VCaP (cell line): ENCODE results near the gene COPG1.

Experiments used
- H3K27ac ChIP-seq: fragments of 450-650 bp; 2 replicates; pipeline ENCODE4 v1.5.1; 2017
- TF ChIP-seq, protein P1 (sequence below): fragments of 450-650 bp; conservative IDR thresholded peaks from 2 replicates; pipeline ENCODE4 v1.5.1; 2017; ENCODE audit warnings: mild to moderate bottlenecking, moderate library complexity

COPG1 gene

DNA sequence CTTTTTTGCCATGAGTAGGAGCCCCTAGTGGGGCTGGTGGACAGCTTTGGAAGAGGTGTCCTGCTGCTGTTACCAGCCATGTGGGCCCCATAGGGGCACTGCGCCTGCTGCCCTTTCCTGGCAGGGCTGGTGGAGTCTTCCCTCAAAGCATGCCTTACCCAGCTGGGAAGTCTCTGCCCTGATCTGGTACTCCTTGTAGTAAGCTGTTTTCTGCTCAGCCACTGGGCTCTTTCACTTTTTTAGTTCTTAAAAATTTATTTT, 55.5 kb downstream of the COPG1 start:
- H3K27ac ChIP-seq: no peak overlapping the region
- TF ChIP-seq, protein P1, sequence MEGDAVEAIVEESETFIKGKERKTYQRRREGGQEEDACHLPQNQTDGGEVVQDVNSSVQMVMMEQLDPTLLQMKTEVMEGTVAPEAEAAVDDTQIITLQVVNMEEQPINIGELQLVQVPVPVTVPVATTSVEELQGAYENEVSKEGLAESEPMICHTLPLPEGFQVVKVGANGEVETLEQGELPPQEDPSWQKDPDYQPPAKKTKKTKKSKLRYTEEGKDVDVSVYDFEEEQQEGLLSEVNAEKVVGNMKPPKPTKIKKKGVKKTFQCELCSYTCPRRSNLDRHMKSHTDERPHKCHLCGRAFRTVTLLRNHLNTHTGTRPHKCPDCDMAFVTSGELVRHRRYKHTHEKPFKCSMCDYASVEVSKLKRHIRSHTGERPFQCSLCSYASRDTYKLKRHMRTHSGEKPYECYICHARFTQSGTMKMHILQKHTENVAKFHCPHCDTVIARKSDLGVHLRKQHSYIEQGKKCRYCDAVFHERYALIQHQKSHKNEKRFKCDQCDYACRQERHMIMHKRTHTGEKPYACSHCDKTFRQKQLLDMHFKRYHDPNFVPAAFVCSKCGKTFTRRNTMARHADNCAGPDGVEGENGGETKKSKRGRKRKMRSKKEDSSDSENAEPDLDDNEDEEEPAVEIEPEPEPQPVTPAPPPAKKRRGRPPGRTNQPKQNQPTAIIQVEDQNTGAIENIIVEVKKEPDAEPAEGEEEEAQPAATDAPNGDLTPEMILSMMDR: no peak

DNA sequence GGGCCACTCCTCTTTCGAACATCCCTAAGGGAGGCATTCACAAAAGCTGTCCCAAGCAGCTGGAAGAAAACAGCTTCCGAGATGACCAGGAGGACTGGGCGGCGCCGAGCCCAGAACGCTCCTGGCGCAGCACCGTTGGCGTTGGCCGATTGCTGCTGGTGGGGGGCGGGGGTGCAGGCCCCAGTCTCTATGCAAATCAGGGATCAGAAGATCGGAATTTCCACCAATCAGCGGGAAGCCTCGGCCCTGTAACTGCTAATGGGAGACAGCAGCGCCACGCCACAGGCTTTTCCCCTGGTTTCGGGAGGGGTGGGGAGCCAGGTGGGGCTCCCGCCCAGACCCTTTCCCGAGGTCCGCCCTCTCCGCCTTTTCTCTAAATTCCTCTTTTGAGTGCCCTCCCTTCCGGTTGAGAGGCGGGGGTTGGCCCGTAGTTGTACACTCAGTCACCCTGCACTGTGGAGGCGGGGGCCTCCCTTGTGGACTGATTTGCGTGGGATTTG, 56.2 kb downstream of the COPG1 start:
- H3K27ac ChIP-seq: no peak overlapping the region
- TF ChIP-seq, protein P1: no peak

DNA sequence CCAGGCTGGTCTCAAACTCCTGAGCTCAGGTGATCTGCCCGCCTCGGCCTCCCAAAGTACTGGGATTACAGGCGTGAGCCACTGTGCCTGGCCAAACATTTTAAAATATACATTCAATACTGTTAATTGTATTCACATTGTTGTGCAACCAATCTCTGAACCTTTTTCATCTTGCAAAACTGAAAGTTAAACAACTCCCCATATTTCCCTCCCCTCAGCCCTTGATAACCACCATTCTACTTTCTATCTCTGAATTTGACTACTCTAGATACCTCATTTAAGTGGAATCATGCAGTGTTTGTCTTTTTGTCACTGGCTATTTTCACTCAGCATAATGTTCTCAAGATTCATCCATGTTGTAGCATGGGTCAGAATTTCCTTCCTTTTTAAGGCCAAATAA, 59.2 kb downstream of the COPG1 start:
- H3K27ac ChIP-seq: no peak overlapping the region
- TF ChIP-seq, protein P1: no peak

DNA sequence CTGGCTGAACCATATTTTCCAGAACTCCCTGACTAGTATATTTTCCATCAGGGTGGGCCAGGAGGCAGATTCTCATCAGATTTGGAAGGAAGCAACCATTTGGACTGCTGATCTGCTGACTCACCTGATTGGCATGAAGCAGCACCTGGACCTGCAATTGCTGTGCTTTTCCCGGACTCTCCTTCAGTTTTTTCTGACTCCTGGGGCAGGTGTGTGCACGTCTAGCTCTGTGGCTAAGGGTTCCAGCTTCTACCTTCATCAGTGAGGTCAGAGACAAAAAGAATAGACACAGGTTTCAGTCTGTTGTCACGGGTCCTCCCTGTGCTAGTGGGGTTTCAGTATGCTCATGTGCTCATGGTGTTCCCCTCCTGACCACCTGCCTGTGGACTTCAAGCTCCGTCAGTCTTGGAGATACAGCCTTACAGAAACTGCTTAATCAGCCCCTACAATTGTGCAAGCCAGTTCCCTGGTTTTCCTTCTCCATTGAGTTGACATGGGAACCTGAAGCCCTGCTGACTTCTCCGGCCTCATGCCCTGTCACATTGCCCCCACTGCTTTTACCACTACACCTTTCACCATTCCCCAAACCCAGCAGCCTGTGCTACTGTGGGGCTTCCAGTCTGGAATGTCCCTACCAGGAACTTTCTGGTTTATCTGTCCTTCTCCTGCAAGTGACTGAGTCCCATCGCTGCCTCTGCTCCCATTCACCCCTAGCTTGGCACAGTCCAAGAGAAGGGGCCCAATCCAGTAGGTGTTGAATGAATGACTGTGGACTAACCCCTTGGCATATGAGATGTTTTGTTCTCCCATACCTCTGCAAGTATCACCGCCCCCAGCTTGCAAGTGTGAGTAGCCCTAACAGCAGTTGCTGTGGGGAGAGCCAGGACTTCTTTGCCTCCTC, 61.0 kb downstream of the COPG1 start:
- TF ChIP-seq, protein P1: no peak
- no peak overlapping the region for H3K27ac ChIP-seq

DNA sequence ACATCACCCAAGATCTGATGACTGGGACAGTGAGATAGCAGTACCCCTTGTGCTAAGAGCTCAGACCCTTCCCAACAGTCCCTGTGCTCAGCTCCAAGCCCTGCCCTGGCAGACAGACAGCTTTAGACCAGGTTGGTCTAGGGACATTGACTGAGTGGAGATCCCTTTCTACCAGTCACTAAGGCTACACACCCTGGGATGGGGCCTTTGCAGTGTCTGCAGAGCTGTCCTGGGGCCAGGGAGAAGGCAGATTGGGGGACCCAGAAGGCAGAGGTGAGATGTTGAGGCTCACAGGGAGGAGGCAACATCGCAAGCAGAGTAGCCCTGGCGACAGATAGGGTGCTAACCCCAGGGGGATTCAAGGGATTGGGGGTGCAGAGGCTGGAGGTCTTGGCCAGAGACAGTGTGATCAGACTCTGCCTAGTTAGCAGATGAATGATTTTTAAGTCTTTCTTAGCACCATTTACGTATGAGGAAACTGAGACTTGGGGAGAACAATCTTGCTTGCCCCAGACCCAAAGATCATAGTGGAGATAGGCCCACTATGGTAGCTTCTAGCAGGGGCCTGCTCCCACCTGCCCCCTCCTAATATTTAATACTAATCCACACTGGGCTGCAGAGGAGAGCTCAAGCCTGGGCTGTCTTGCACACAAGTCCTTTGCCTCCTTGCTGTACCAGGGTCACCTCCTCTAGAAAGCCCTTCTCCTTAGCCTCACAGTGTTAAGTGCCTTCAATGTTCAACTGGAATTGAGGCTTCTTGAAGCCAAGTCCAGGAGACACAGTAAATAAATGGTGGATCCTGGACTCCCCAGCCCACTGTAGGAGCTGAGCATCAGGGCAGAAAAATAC, 61.9 kb downstream of the COPG1 start:
- H3K27ac ChIP-seq: no peak overlapping the region
- TF ChIP-seq, protein P1: no peak

DNA sequence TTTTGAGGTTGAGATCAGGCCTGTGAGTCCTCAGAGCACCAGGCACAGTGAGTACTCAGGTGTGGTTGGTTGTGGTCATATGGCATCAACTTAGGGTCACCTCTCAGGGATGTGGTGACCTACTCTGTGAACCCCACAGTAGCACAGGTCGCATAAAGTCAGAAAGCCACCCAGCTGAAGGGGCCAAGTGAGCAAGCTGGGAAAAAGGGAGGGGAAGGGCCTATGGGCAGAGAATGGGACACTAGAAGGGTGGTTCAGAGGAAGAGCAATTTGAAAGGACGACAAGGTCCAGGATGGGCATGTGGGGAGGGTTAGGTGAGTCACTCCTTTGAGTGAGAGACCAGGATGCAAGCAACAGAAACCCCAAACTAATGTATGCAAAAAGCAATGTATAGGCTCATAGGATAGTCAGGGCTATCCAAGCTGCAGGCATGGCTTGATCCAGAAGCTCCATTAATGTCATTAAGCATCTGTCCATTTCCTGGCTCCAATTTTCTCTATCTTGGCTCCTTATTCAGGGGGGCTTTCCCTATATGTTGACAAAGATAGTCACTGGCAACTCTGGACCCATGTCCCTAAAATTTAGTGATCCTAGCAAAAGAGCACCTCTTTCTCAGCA, 62.7 kb downstream of the COPG1 start:
- TF ChIP-seq, protein P1: no peak
- H3K27ac ChIP-seq: no peak overlapping the region
